MM.1S (cell line): Measurements from ENCODE around the gene KCND2.

ENCODE experiments used
- CTCF ChIP-seq: fragments of 300-600 bp; sonication (generic); IDR thresholded peaks from 2 replicates; pipeline ENCODE4 v1.5.1; 2016; ENCODE audit warnings: antibody characterized with exemption, low read length, mixed read lengths
- EZH2 ChIP-seq: fragments of 300-600 bp; sonication (generic); optimal IDR thresholded peaks from 2 replicates; pipeline ENCODE3; 2017; ENCODE audit warnings: low read depth, mild to moderate bottlenecking, antibody characterized with exemption, low read length, mixed read lengths

- TF ChIP-seq CTCF (no peak), EZH2 (no peak)
These were observed 190.0 kb downstream of the KCND2 start for GRCh38 chr7:120462991-120463390.
